Smooth muscle cell (in vitro differentiated cells): Measurements from ENCODE around the gene WWC2. TPM values are rescaled to one million over a fixed set of nuclear protein-coding genes. Genes with fewer than 3 reads are reported as not detected.

Experiments
- DNase-seq: peaks from one replicate; lab custom pipeline; 2025; ENCODE audit not compliant: unreplicated experiment; lab: John Stamatoyannopoulos, UW
- H2AFZ ChIP-seq: fragments of 200-600 bp; sonication (generic); 2 replicates; pipeline ENCODE4 v1.6.0; 2016; ENCODE audit warnings: antibody characterized with exemption, low read depth, mild to moderate bottlenecking
- H3F3A ChIP-seq: fragments of 200-600 bp; sonication (generic); 2 replicates; pipeline ENCODE4 v1.6.0; 2017; ENCODE audit warnings: antibody characterized with exemption, low read depth
- H3K27ac ChIP-seq: fragments of 200-600 bp; sonication (generic); 2 replicates; pipeline ENCODE4 v1.5.1; 2016; ENCODE audit warnings: low read depth, mild to moderate bottlenecking
- H3K27me3 ChIP-seq: fragments of 200-600 bp; sonication (generic); 2 replicates; pipeline ENCODE4 v1.6.1; 2016; ENCODE audit warnings: low read depth, mild to moderate bottlenecking
- H3K36me3 ChIP-seq: fragments of 200-600 bp; sonication (generic); 2 replicates; pipeline ENCODE4 v1.5.1; 2016; ENCODE audit warnings: low read depth
- H3K4me1 ChIP-seq: fragments of 200-600 bp; sonication (generic); 2 replicates; pipeline ENCODE4 v1.5.1; 2016; ENCODE audit warnings: low read depth
- H3K4me2 ChIP-seq: fragments of 200-600 bp; sonication (generic); 2 replicates; pipeline ENCODE4 v1.6.0; 2016; ENCODE audit warnings: mild to moderate bottlenecking
- H3K4me3 ChIP-seq: fragments of 200-600 bp; sonication (generic); 2 replicates; pipeline ENCODE4 v1.5.1; 2016; ENCODE audit warnings: mild to moderate bottlenecking
- H3K79me2 ChIP-seq: fragments of 200-600 bp; sonication (generic); 2 replicates; pipeline ENCODE4 v1.6.0; 2016; ENCODE audit warnings: low read depth, mild to moderate bottlenecking
- H3K9ac ChIP-seq: fragments of 200-600 bp; sonication (generic); 2 replicates; pipeline ENCODE4 v1.6.0; 2016; ENCODE audit warnings: low read depth
- H3K9me3 ChIP-seq: fragments of 200-600 bp; sonication (generic); replicated peaks from 2 replicates; pipeline ENCODE4 v1.5.1; 2016; ENCODE audit warnings: low read depth
- H4K20me1 ChIP-seq: fragments of 200-600 bp; sonication (generic); 2 replicates; pipeline ENCODE4 v1.6.0; 2016; ENCODE audit warnings: low read depth
- CTCF ChIP-seq: fragments of 200-600 bp; sonication (generic); IDR thresholded peaks from 2 replicates; pipeline ENCODE4 v1.5.1; 2017; ENCODE audit warnings: borderline replicate concordance, mild to moderate bottlenecking, antibody characterized with exemption; ENCODE audit not compliant: insufficient read depth, poor library complexity, severe bottlenecking
- WGBS: methylation state at CpG from one replicate; pipeline ENCODE4 v1.1.7; 2016; ENCODE audit warnings: low lambda C conversion rate; 5-methylcytosine and 5-hydroxymethylcytosine counted together
- polyA plus RNA-seq: library from polyadenylated mRNA; unstranded; fragments of >200 nt; fragmentation: Nextera tagmentation; extraction: Ambion mirVana; gene quantifications from 2 replicates; pipeline ENCODE4 v1.2.1, GENCODE V29; 2016
- total RNA-seq: library from RNA; depleted of rRNA; stranded (reverse); fragments of >200 nt; gene quantifications from 2 replicates; pipeline ENCODE4 v1.2.3, GENCODE V29; 2014

The WWC2 gene
- total and polyA plus RNA-seq, 2 experiments from 2014 or later, result 11.2 to 13.5 TPM

- H4K20me1 ChIP-seq, result no peaks in the 10 kb centered on the region
- peaks cover 19% of the 10 kb centered on the region for H3K4me1 ChIP-seq
- no peak overlapping the region for H3K9ac ChIP-seq
- H2AFZ ChIP-seq, result no peak overlapping the region
- no peak overlapping the region for H3K4me3 ChIP-seq
- no peak overlapping the region for H3K4me2 ChIP-seq
- no peaks in the 10 kb centered on the region for H3K36me3 ChIP-seq
- no peak for DNase-seq
- peaks cover under 1% of the 10 kb centered on the region for H3K79me2 ChIP-seq
- H3F3A ChIP-seq, result peaks cover 6% of the 10 kb centered on the region
- no peaks in the 10 kb centered on the region for H3K9me3 ChIP-seq
- H3K27me3 ChIP-seq, result no peaks in the 10 kb centered on the region
- no peak for TF ChIP-seq CTCF
- 78% methylated on average over 6 of the region's 6 CpGs for WGBS
- H3K27ac ChIP-seq, result peak overlapping the region; percentile 42
These were observed 4.5 kb upstream of the WWC2 start for GRCh38 chr4:183094393-183095198.

- DNase-seq, result no peak
- WGBS, result 92% methylated on average over 1 of the region's 1 CpG
- Histone ChIP-seq H4K20me1 (peaks cover 5% of the 10 kb centered on the region), H3K27ac (peak overlapping the region; percentile 42), H3K4me3 (no peak overlapping the region), H3K4me1 (peaks cover 21% of the 10 kb centered on the region), H3K4me2 (no peak overlapping the region), H3K27me3 (no peaks in the 10 kb centered on the region), H3K36me3 (no peaks in the 10 kb centered on the region), H3K79me2 (peaks cover 6% of the 10 kb centered on the region), H3K9me3 (no peaks in the 10 kb centered on the region), H3K9ac (no peak overlapping the region), H3F3A (peaks cover 6% of the 10 kb centered on the region), H2AFZ (no peak overlapping the region)
- no peak for TF ChIP-seq CTCF
These were observed 3.9 kb upstream of the WWC2 start for GRCh38 chr4:183095199-183095512.

- H3K4me3 ChIP-seq, result peak overlapping the region; percentile 77
- H3K4me2 ChIP-seq, result peak overlapping the region; percentile 86
- H3K27me3 ChIP-seq, result no peaks in the 10 kb centered on the region
- no peak for DNase-seq
- TF ChIP-seq CTCF, result no peak
- peaks cover 6% of the 10 kb centered on the region for H3F3A ChIP-seq
- WGBS, result 56% methylated on average over 15 of the region's 15 CpGs
- H4K20me1 ChIP-seq, result peaks cover 18% of the 10 kb centered on the region
- H3K4me1 ChIP-seq, result peaks cover 34% of the 10 kb centered on the region
- H3K9me3 ChIP-seq, result no peaks in the 10 kb centered on the region
- H3K79me2 ChIP-seq, result peaks cover 19% of the 10 kb centered on the region
- peak overlapping the region; percentile 54 for H2AFZ ChIP-seq
- no peaks in the 10 kb centered on the region for H3K36me3 ChIP-seq
- H3K9ac ChIP-seq, result no peak overlapping the region
- no peak overlapping the region for H3K27ac ChIP-seq
These were observed 2.6 kb upstream of the WWC2 start for GRCh38 chr4:183096276-183096965.
